ENCODE measurements around the gene KIAA0513. TPM values are rescaled to one million over a fixed set of nuclear protein-coding genes. Genes with fewer than 3 reads are reported as not detected.

KIAA0513 gene
- total RNA-seq, 2 donors from 2014 or later = 12.6 to 14.1 TPM

- H3K36me3 ChIP-seq = peaks cover 5% of the 10 kb centered on the region
- no peaks in the 10 kb centered on the region for H3K27me3 ChIP-seq
- DNase-seq (ENCODE audit: low spot score) = no peak
- peaks cover 0 to 5% of the 10 kb centered on the region in 2 donors for H3K4me1 ChIP-seq
- H3K9me3 ChIP-seq = no peaks in the 10 kb centered on the region
- no peak overlapping the region for H3K4me3 ChIP-seq
- no peak for TF ChIP-seq CTCF (IDR thresholded peaks at IDR 0.05)
- no peak overlapping the region for H3K27ac ChIP-seq
Measured at GRCh38 chr16:85062323-85062722, 34.7 kb downstream of the KIAA0513 start.

GRCh38 chr16:85062845-85063244 lies 35.2 kb downstream of the KIAA0513 start:
- Histone ChIP-seq H3K4me1 (no peaks in the 10 kb centered on the region), H3K36me3 (peaks cover 7% of the 10 kb centered on the region), H3K9me3 (no peaks in the 10 kb centered on the region), H3K27ac (no peak overlapping the region), H3K27me3 (no peaks in the 10 kb centered on the region), H3K4me3 (no peak overlapping the region)
- TF ChIP-seq CTCF (IDR thresholded peaks at IDR 0.05) = no peak
- DNase-seq (ENCODE audit: low spot score) = no peak

- Histone ChIP-seq H3K27me3 (no peaks in the 10 kb centered on the region), H3K27ac (no peak overlapping the region), H3K4me1 (no peaks in the 10 kb centered on the region), H3K36me3 (peaks cover 12% of the 10 kb centered on the region), H3K4me3 (no peak overlapping the region), H3K9me3 (no peaks in the 10 kb centered on the region)
- TF ChIP-seq CTCF (IDR thresholded peaks at IDR 0.05) = no peak
- DNase-seq (ENCODE audit: low spot score) = no peak
Measured at GRCh38 chr16:85064186-85064585, 36.6 kb downstream of the KIAA0513 start.

- Histone ChIP-seq H3K27me3 (no peaks in the 10 kb centered on the region), H3K27ac (no peak overlapping the region), H3K4me3 (no peak overlapping the region), H3K9me3 (no peaks in the 10 kb centered on the region), H3K4me1 (no peaks in the 10 kb centered on the region), H3K36me3 (peaks cover 14% of the 10 kb centered on the region)
- no peak for TF ChIP-seq CTCF (IDR thresholded peaks at IDR 0.05)
- no peak for DNase-seq (ENCODE audit: low spot score)
Measured at GRCh38 chr16:85065099-85065498, 37.5 kb downstream of the KIAA0513 start.

GRCh38 chr16:85066346-85066885 lies 38.8 kb downstream of the KIAA0513 start:
- H3K27me3 ChIP-seq = no peaks in the 10 kb centered on the region
- no peaks in the 10 kb centered on the region for H3K9me3 ChIP-seq
- no peak overlapping the region for H3K27ac ChIP-seq
- H3K36me3 ChIP-seq = peaks cover 18% of the 10 kb centered on the region
- H3K4me3 ChIP-seq = no peak overlapping the region
- no peak for TF ChIP-seq CTCF (IDR thresholded peaks at IDR 0.05)
- H3K4me1 ChIP-seq = no peaks in the 10 kb centered on the region
- no peak for DNase-seq (ENCODE audit: low spot score)

- DNase-seq (ENCODE audit: low spot score) = no peak
- H3K4me3 ChIP-seq = no peak overlapping the region
- peaks cover 18% of the 10 kb centered on the region for H3K36me3 ChIP-seq
- no peaks in the 10 kb centered on the region for H3K4me1 ChIP-seq
- no peak for TF ChIP-seq CTCF (IDR thresholded peaks at IDR 0.05)
- H3K27me3 ChIP-seq = no peaks in the 10 kb centered on the region
- no peaks in the 10 kb centered on the region for H3K9me3 ChIP-seq
- H3K27ac ChIP-seq = no peak overlapping the region
Measured at GRCh38 chr16:85067024-85067423, 39.4 kb downstream of the KIAA0513 start.

Measured in right atrium auricular region (tissue), 2 donors.